ENCODE measurements around the gene AATF.

- TF ChIP-seq SUZ12 (IDR thresholded peaks at IDR 0.05; ENCODE audit: extremely low read depth, insufficient read depth, insufficient read length) (no peak), YY1 (IDR thresholded peaks at IDR 0.05; ENCODE audit: insufficient read depth, insufficient read length) (no peak)
These were observed 77.2 kb downstream of the AATF start for GRCh38 chr17:37025847-37026530.
